Tibial nerve (tissue), 4 donors: Measurements from ENCODE around the gene KRT77. TPM values are rescaled to one million over a fixed set of nuclear protein-coding genes. Genes with fewer than 3 reads are reported as not detected.

Source experiments
- DNase-seq, 2 donors: peaks; one replicate each; pipeline ENCODE4 v3.0.0-alpha.2; 2019; ENCODE audit warnings: low spot score in 2 of 2
- H3K27ac ChIP-seq, 4 donors: fragments of 200-600 bp; sonication (generic) in 3 of 4; one replicate each; pipeline ENCODE4 v1.5.1; 2017 to 2019; ENCODE audit warnings: mild to moderate bottlenecking in 1 of 4
- H3K27me3 ChIP-seq, 2 donors: fragments of 200-600 bp; sonication (generic) in 1 of 2; one replicate each; pipeline versions ENCODE4 v1.5.1 to v1.6.0; 2017 to 2019
- H3K36me3 ChIP-seq, 3 donors: fragments of 200-600 bp; sonication (generic); one replicate each; pipeline ENCODE4 v1.5.1; 2018 to 2019
- H3K4me1 ChIP-seq, 4 donors: fragments of 200-600 bp; sonication (generic) in 3 of 4; one replicate each; pipeline ENCODE4 v1.5.1; 2017 to 2019
- H3K4me3 ChIP-seq, 4 donors: fragments of 200-600 bp; sonication (generic) in 3 of 4; one replicate each; pipeline ENCODE4 v1.5.1; 2017 to 2019; ENCODE audit warnings: mild to moderate bottlenecking in 1 of 4, moderate library complexity in 1 of 4
- H3K9me3 ChIP-seq, 4 donors: fragments of 200-600 bp; sonication (generic) in 3 of 4; one replicate each; pipeline ENCODE4 v1.5.1; 2017 to 2019
- CTCF ChIP-seq, 5 experiments: fragments of 200-600 bp in 3 of 5; fragments of 450-650 bp in 2 of 5; sonication (generic) in 3 of 5; IDR thresholded peaks; one replicate each; pipeline ENCODE4 v1.5.1; 2016 to 2019; ENCODE audit warnings: antibody characterized with exemption in 5 of 5, mild to moderate bottlenecking in 3 of 5, moderate library complexity in 2 of 5
- EP300 ChIP-seq, 2 donors: sonication (generic); formaldehyde crosslinking; IDR thresholded peaks; one replicate each; pipeline ENCODE4 v1.6.1; 2017; ENCODE audit warnings: antibody characterized with exemption in 2 of 2, mild to moderate bottlenecking in 1 of 2
- POLR2A ChIP-seq, 2 donors: fragments of 450-650 bp; IDR thresholded peaks; one replicate each; pipeline ENCODE4 v1.6.1; 2017; ENCODE audit warnings: antibody characterized with exemption in 2 of 2, mild to moderate bottlenecking in 2 of 2, moderate library complexity in 2 of 2
- WGBS, 2 donors: methylation state at CpG; one replicate each; pipeline ENCODE4 v1.1.5; 2018; 5-methylcytosine and 5-hydroxymethylcytosine counted together
- total RNA-seq, 4 donors: library from RNA; depleted of rRNA; stranded (reverse); fragments of >200 nt; gene quantifications; one replicate each; pipeline ENCODE4 v1.1.0, GENCODE V29; 2016

The KRT77 gene
- total RNA-seq, 4 donors from 2014 or later: not detected

- no peaks in the 10 kb centered on the region for H3K4me1 ChIP-seq
- H3K4me3 ChIP-seq: no peak overlapping the region
- TF ChIP-seq POLR2A (IDR thresholded peaks at IDR 0.05) (no peak), EP300 (IDR thresholded peaks at IDR 0.05) (no peak), CTCF (IDR thresholded peaks at IDR 0.05) (no peak)
- no peaks in the 10 kb centered on the region for H3K9me3 ChIP-seq
- 16 to 17% methylated on average over 13 to 16 of the region's 16 CpGs for WGBS, 2 donors
- H3K27me3 ChIP-seq: peaks cover 0 to 7% of the 10 kb centered on the region in 2 donors
- no peaks in the 10 kb centered on the region for H3K36me3 ChIP-seq
- H3K27ac ChIP-seq: no peak overlapping the region
- peak in 1 of 2 donors; percentile 31 for DNase-seq
Measured at GRCh38 chr12:52741375-52742195, 38.3 kb upstream of the KRT77 start.

- Histone ChIP-seq H3K27me3 (peaks cover 0 to 12% of the 10 kb centered on the region in 2 donors), H3K9me3 (no peaks in the 10 kb centered on the region), H3K4me1 (no peaks in the 10 kb centered on the region), H3K36me3 (no peaks in the 10 kb centered on the region), H3K27ac (no peak overlapping the region), H3K4me3 (no peak overlapping the region)
- TF ChIP-seq CTCF (IDR thresholded peaks at IDR 0.05) (no peak), EP300 (IDR thresholded peaks at IDR 0.05) (no peak)
- DNase-seq: no peak
Measured at GRCh38 chr12:52740584-52740983, 37.3 kb upstream of the KRT77 start.

- Histone ChIP-seq H3K36me3 (no peaks in the 10 kb centered on the region), H3K27me3 (peaks cover 0 to 17% of the 10 kb centered on the region in 2 donors), H3K4me3 (no peak overlapping the region), H3K4me1 (no peaks in the 10 kb centered on the region), H3K27ac (no peak overlapping the region), H3K9me3 (no peaks in the 10 kb centered on the region)
- DNase-seq: no peak
- TF ChIP-seq POLR2A (IDR thresholded peaks at IDR 0.05) (no peak), EP300 (IDR thresholded peaks at IDR 0.05) (no peak), CTCF (IDR thresholded peaks at IDR 0.05) (no peak)
Measured at GRCh38 chr12:52739963-52740362, 36.6 kb upstream of the KRT77 start.

GRCh38 chr12:52735816-52736632 is 32.7 kb upstream of the KRT77 start:
- Histone ChIP-seq H3K4me3 (no peak overlapping the region), H3K9me3 (no peaks in the 10 kb centered on the region), H3K4me1 (no peaks in the 10 kb centered on the region), H3K27me3 (peaks cover 0 to 10% of the 10 kb centered on the region in 2 donors), H3K27ac (no peak overlapping the region), H3K36me3 (no peaks in the 10 kb centered on the region)
- DNase-seq: no peak
- no peak for TF ChIP-seq POLR2A (IDR thresholded peaks at IDR 0.05)
- TF ChIP-seq EP300 (IDR thresholded peaks at IDR 0.05): no peak
- no peak for TF ChIP-seq CTCF (IDR thresholded peaks at IDR 0.05)
- 62 to 66% methylated on average over 2 to 5 of the region's 5 CpGs for WGBS, 2 donors

GRCh38 chr12:52735106-52735505 is 31.8 kb upstream of the KRT77 start:
- TF ChIP-seq EP300 (IDR thresholded peaks at IDR 0.05) (no peak), CTCF (IDR thresholded peaks at IDR 0.05) (no peak)
- DNase-seq: no peak
- H3K27me3 ChIP-seq: peaks cover 0 to 10% of the 10 kb centered on the region in 2 donors
- H3K9me3 ChIP-seq: no peaks in the 10 kb centered on the region
- no peaks in the 10 kb centered on the region for H3K36me3 ChIP-seq
- no peak overlapping the region for H3K27ac ChIP-seq
- no peak overlapping the region for H3K4me3 ChIP-seq
- 78 to 85% methylated on average over 8 of the region's 8 CpGs for WGBS, 2 donors
- no peaks in the 10 kb centered on the region for H3K4me1 ChIP-seq
